Mesodermal cell (in vitro differentiated cells): ENCODE measurements around the gene STK10.

ENCODE experiments used
- H3K27ac ChIP-seq: 2 replicates; pipeline ENCODE4 v1.7.0; 2013; ENCODE audit warnings: mild to moderate bottlenecking, low read depth, low read length, moderate library complexity; ENCODE audit not compliant: severe bottlenecking
- H3K36me3 ChIP-seq: 2 replicates; pipeline ENCODE4 v1.7.1; 2013; ENCODE audit warnings: mild to moderate bottlenecking, low read length, moderate library complexity; ENCODE audit not compliant: control insufficient read depth, insufficient read depth
- H3K4me1 ChIP-seq: one replicate; pipeline ENCODE4 v1.7.1; 2013; ENCODE audit warnings: mild to moderate bottlenecking, low read length; ENCODE audit not compliant: insufficient read depth, control insufficient read depth, poor library complexity, severe bottlenecking
- H3K4me3 ChIP-seq: 2 replicates; pipeline ENCODE4 v1.7.0; 2013; ENCODE audit warnings: low read length, control low read depth, mild to moderate bottlenecking; ENCODE audit not compliant: insufficient read depth, poor library complexity, severe bottlenecking; ENCODE audit errors: extremely low read depth
- H3K9me3 ChIP-seq: 2 replicates; pipeline ENCODE4 v1.7.1; 2013; ENCODE audit warnings: mild to moderate bottlenecking, low read length, moderate library complexity; ENCODE audit not compliant: control insufficient read depth
- WGBS, 2 experiments: methylation state at CpG; one replicate each; pipeline ENCODE4 v1.1.5; 2013; ENCODE audit warnings: missing lambda C conversion rate in 2 of 2; ENCODE audit not compliant: insufficient coverage in 2 of 2; 5-methylcytosine and 5-hydroxymethylcytosine counted together

The STK10 gene

DNA sequence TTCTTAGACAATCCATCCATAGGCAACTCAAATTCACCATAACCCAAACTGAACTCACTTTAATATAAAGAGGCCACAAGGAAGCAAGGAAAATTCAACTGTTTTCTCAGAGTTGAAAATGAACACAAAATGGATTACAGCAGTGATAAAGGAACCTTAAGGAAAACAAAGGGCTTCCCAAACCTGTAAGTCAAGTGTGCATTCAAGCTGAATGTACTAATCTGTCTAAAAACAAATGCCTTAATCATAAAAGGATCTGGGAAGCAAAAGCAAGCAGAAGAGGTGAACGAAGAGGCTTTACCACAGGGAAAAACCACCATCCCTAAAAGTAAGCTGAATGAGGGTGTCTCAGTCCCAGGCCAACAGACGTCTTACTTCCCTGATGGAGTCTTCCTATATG lies 195.2 kb downstream of the STK10 start:
- H3K36me3 ChIP-seq = peaks cover 51% of the 10 kb centered on the region
- no CpG with 5 or more reads among the region's 2 CpGs for WGBS, 2 experiments
- no peak overlapping the region for H3K4me3 ChIP-seq

GRCh38 chr5:171992305-171992704 lies 195.7 kb downstream of the STK10 start:
- no peak overlapping the region for H3K4me3 ChIP-seq
- 75 to 95% methylated on average over 2 to 3 of the region's 3 CpGs for WGBS, 2 experiments
- H3K36me3 ChIP-seq = peaks cover 51% of the 10 kb centered on the region
- H3K27ac ChIP-seq = no peak overlapping the region
- H3K9me3 ChIP-seq = no peaks in the 10 kb centered on the region
- H3K4me1 ChIP-seq = peaks cover 2% of the 10 kb centered on the region

More for the DNA sequence above, 195.2 kb downstream of the STK10 start:
- Histone ChIP-seq H3K4me1 (peaks cover 5% of the 10 kb centered on the region), H3K9me3 (no peaks in the 10 kb centered on the region), H3K27ac (no peak overlapping the region)
